A549 (cell line): ENCODE results near the gene MCOLN2. TPM values are rescaled to one million over a fixed set of nuclear protein-coding genes. Genes with fewer than 3 reads are reported as not detected.

Experiments used
- ATAC-seq, 2 experiments: fragments of 200-7000 bp in 1 of 2; fragments of >200 bp in 1 of 2; cut with Nextera tagmentation in 1 of 2; cut with Tn5 transposase in 1 of 2; 3 replicates each; pipeline versions ENCODE4 v1.8.0 to v1.9.1; 2018 to 2020; ENCODE audit warnings: mild to moderate bottlenecking in 1 of 2, moderate library complexity in 1 of 2
- CTCF ChIA-PET: fragments of 300-600 bp; sonication (Branson Sonifier 250); formaldehyde crosslinking; extraction: SDS; loops from one replicate; lab custom pipeline; 2021; ENCODE audit warnings: antibody characterized with exemption, inconsistent platforms; lab: Yijun Ruan, JAX
- POLR2A ChIA-PET: fragments of 350-600 bp; formaldehyde crosslinking; extraction: SDS; loops from one replicate; lab custom pipeline; 2021; ENCODE audit warnings: antibody characterized with exemption, inconsistent platforms; lab: Yijun Ruan, JAX
- DNase-seq, 2 experiments: peaks; one replicate each; pipeline versions ENCODE4 v3.0.0 to v3.0.0-alpha.2; 2011 to 2016; ENCODE audit warnings: low read depth in 1 of 2, low spot score in 1 of 2
- FAIRE-seq: peaks from 2 replicates; lab custom pipeline; 2011; peaks lifted over from hg19 to GRCh38; lab: Jason Lieb, UNC
- H3K27ac ChIP-seq, 2 experiments: fragments of >200 bp; sonication (Bioruptor Twin); formaldehyde crosslinking; 3 replicates each; pipeline ENCODE4 v1.5.1; 2016 to 2017
- H3K4me1 ChIP-seq: fragments of >200 bp; sonication (Bioruptor Twin); formaldehyde crosslinking; 3 replicates; pipeline ENCODE4 v1.6.1; 2016
- H3K4me2 ChIP-seq: fragments of >200 bp; sonication (Bioruptor Twin); formaldehyde crosslinking; 3 replicates; pipeline ENCODE4 v1.6.1; 2016
- H3K4me3 ChIP-seq: fragments of >200 bp; sonication (Bioruptor Twin); formaldehyde crosslinking; 3 replicates; pipeline ENCODE4 v1.5.1; 2016
- H3K9me3 ChIP-seq: fragments of >200 bp; sonication (Bioruptor Twin); formaldehyde crosslinking; 3 replicates; pipeline ENCODE4 v1.6.1; 2016
- BHLHE40 ChIP-seq: IDR thresholded peaks from 2 replicates; pipeline ENCODE4 v1.6.1; 2012; ENCODE audit warnings: low read depth, low read length, inconsistent platforms
- CEBPB ChIP-seq, 2 experiments: fragments of >200 bp in 1 of 2; sonication (Bioruptor Twin) in 1 of 2; formaldehyde crosslinking in 1 of 2; IDR thresholded peaks; 2 replicates each; pipeline ENCODE4 v1.6.1; 2012 to 2016
- CHD2 ChIP-seq: fragments of 150-350 bp; IDR thresholded peaks from 2 replicates; pipeline ENCODE4 v1.6.1; 2014; ENCODE audit warnings: low read length; ENCODE audit not compliant: partially characterized antibody
- CTCF ChIP-seq: fragments of >200 bp; sonication (Bioruptor Twin); formaldehyde crosslinking; IDR thresholded peaks from 3 replicates; pipeline ENCODE4 v1.5.1; 2016
- EHF ChIP-seq: fragments of 250-450 bp; sonication (Bioruptor Pico); IDR thresholded peaks from 2 replicates; pipeline ENCODE4 v1.5.0; 2020; ENCODE audit warnings: mild to moderate bottlenecking
- FOXS1 ChIP-seq: fragments of 250-450 bp; sonication (Bioruptor Pico); IDR thresholded peaks from 2 replicates; pipeline ENCODE4 v1.5.0; 2020; ENCODE audit warnings: mild to moderate bottlenecking, moderate library complexity
- GATA3 ChIP-seq: IDR thresholded peaks from 2 replicates; pipeline ENCODE4 v1.6.1; 2012; ENCODE audit warnings: borderline replicate concordance
- HOXB13 ChIP-seq: fragments of 250-450 bp; sonication (Bioruptor Pico); IDR thresholded peaks from 2 replicates; pipeline ENCODE4 v1.5.0; 2020; ENCODE audit warnings: low read depth, mild to moderate bottlenecking, moderate library complexity
- MAZ ChIP-seq: fragments of 150-350 bp; IDR thresholded peaks from 2 replicates; pipeline ENCODE4 v1.6.1; 2014; ENCODE audit warnings: antibody characterized with exemption, low read depth, low read length, borderline replicate concordance
- NPAS2 ChIP-seq: fragments of 250-450 bp; sonication (Bioruptor Pico); IDR thresholded peaks from 2 replicates; pipeline ENCODE4 v1.8.0; 2022; ENCODE audit warnings: mild to moderate bottlenecking, moderate library complexity, borderline replicate concordance
- PBX3 ChIP-seq: IDR thresholded peaks from 2 replicates; pipeline ENCODE4 v1.6.1; 2012
- PHF8 ChIP-seq: fragments of 200-600 bp; sonication (generic); IDR thresholded peaks from 2 replicates; pipeline ENCODE4 v1.6.1; 2016; ENCODE audit warnings: low read depth, mild to moderate bottlenecking, antibody characterized with exemption, moderate library complexity, borderline replicate concordance
- RAD21 ChIP-seq, 2 experiments: fragments of >200 bp in 1 of 2; sonication (Bioruptor Twin) in 1 of 2; formaldehyde crosslinking in 1 of 2; IDR thresholded peaks in 1 of 2; conservative IDR thresholded peaks in 1 of 2; 2 replicates in 1 of 2; 3 replicates in 1 of 2; pipeline ENCODE4 v1.6.1; 2012 to 2018; ENCODE audit warnings: inconsistent platforms in 1 of 2
- RARB ChIP-seq: fragments of 250-450 bp; sonication (Bioruptor Pico); IDR thresholded peaks from 2 replicates; pipeline ENCODE4 v1.8.0; 2021; ENCODE audit warnings: mild to moderate bottlenecking, moderate library complexity
- REST ChIP-seq: fragments of 200-600 bp; sonication (generic); IDR thresholded peaks from 2 replicates; pipeline ENCODE4 v1.6.1; 2016; ENCODE audit warnings: antibody characterized with exemption, mild to moderate bottlenecking, moderate library complexity
- ZC3H11A ChIP-seq: fragments of 450-650 bp; IDR thresholded peaks from 2 replicates; pipeline ENCODE4 v1.6.1; 2014; ENCODE audit warnings: antibody characterized with exemption, mild to moderate bottlenecking
- WGBS: methylation state at CpG from one replicate; pipeline ENCODE4 v1.1.6; 2017; ENCODE audit errors: missing lambda C conversion rate; 5-methylcytosine and 5-hydroxymethylcytosine counted together
- polyA plus RNA-seq, 4 experiments: library from polyadenylated mRNA; depleted of rRNA in 3 of 4; stranded (reverse); fragments of >200 nt; fragmentation: RNase III in 1 of 4; extraction: RNeasy Plus Mini Kit Qiagen cat#74134 plus additional on column Dnase treatment in 1 of 4; gene quantifications; 2 replicates in 3 of 4; 3 replicates in 1 of 4; pipeline ENCODE4 v1.2.3, GENCODE V29; 2011 to 2017

The MCOLN2 gene
- polyA plus RNA-seq, 2 of the 4 experiments (the other 2 are of a cell fraction) = 3.1 to 4.6 TPM

- H3K4me2 ChIP-seq = no peak overlapping the region
- ATAC-seq = no peak
- peaks cover 14% of the 10 kb centered on the region for H3K4me1 ChIP-seq
- POLR2A ChIA-PET = no interaction called here
- no peak overlapping the region for H3K27ac ChIP-seq
- TF ChIP-seq FOXS1 (CRISPR knock-in tag) (no peak), CHD2 (no peak), EHF (no peak), BHLHE40 (no peak), PHF8 (no peak), MAZ (no peak), HOXB13 (no peak), CEBPB (IDR thresholded peaks at IDR 0.05) (no peak), NPAS2 (CRISPR knock-in tag) (no peak), ZC3H11A (no peak)
- TF ChIP-seq, all 56 proteins: peak for 0
- CTCF ChIA-PET = interaction anchor here (0.6 kb wide), 1 partner anchor 106 kb away, joined by 4 read pairs; no protein-coding TSS in a partner anchor
- Histone ChIP-seq H3K4me3 (no peak overlapping the region), H3K9me3 (no peaks in the 10 kb centered on the region)
- FAIRE-seq = no peak
- DNase-seq = no peak
Measured at GRCh38 chr1:84949664-84950063, 47.2 kb downstream of the MCOLN2 start.

GRCh38 chr1:84947536-84948410 is 49.1 kb downstream of the MCOLN2 start:
- CTCF ChIA-PET = interaction anchor here (0.7 to 1.4 kb wide), 5 partner anchors 13 to 311 kb away, joined by 3 to 7 read pairs (median 4); partner anchors contain the start of gene C1orf52

More at GRCh38 chr1:84947536-84948410, 49.1 kb downstream of the MCOLN2 start:
- no peak overlapping the region for H3K4me2 ChIP-seq
- no peak for DNase-seq
- no peak for TF ChIP-seq REST
- no peak for TF ChIP-seq GATA3
- TF ChIP-seq RAD21 (conservative IDR thresholded peaks at IDR 0.05 in 1 of 2, IDR thresholded peaks at IDR 0.05 in 1 of 2) = no peak
- no peak for TF ChIP-seq RARB (CRISPR knock-in tag)
- TF ChIP-seq PBX3 = no peak
- no peak for TF ChIP-seq CTCF
- TF ChIP-seq MAZ = no peak
- TF ChIP-seq, all 56 proteins: peak for 0
- POLR2A ChIA-PET = no interaction called here
- peak overlapping the region in 1 of 2 experiments; percentile 44; a peak in 2 of 6 replicates for H3K27ac ChIP-seq
- no peaks in the 10 kb centered on the region for H3K9me3 ChIP-seq
- WGBS = 73% methylated on average over 2 of the region's 5 CpGs
- ATAC-seq (no peak), FAIRE-seq (no peak)
- peaks cover 14% of the 10 kb centered on the region for H3K4me1 ChIP-seq
- H3K4me3 ChIP-seq = no peak overlapping the region
